GM21619 (cell line): ENCODE measurements around the gene RNF152.
"Not testable (repeated sequence)": the region's sequence is repeated elsewhere in the genome, so short reads cannot be mapped to it uniquely, and the experiment has no call there.

Experiments
- ATAC-seq: cut with Tn5 transposase; IDR thresholded peaks from one replicate; pipeline ENCODE4 v1.9.1; 2021; ENCODE audit not compliant: unreplicated experiment

RNF152 gene

DNA sequence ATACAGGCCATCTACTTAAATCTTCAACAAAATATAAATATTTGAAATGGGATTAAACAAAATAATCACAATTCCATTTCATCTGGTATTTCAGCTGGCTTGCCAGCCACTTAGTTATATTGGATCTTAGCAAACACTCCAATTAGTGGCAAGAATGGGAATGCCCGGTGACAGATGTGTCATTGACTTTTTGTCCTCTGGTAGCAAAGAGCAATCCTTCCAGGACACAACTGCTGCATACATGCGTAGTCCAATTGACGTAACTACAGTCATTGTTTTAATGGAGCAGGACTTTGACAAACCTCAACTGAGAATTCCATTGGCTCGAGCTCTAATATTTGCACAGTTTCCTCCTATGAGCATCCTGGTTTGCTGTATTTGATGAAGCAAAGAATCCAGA, 69.9 kb downstream of the RNF152 start:
- ATAC-seq: no peak

DNA sequence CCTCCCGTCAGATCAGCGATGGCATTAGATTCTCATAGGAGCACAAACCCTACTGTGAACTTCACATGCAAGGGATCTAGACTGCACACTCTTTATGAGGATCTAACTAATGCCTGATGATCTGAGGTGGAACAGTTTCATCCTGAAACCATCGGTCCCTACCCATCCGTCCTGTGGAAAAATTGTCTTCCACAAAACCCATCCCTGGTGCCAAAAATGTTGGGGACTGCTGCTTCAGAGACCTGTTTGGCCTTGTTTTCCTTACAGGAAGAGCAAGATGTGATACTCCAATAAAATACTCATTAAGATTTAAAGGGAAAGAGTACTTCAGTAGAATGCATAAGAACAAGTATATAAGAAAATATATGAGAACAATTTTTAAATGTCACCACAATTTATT, 71.1 kb downstream of the RNF152 start:
- no peak for ATAC-seq

DNA sequence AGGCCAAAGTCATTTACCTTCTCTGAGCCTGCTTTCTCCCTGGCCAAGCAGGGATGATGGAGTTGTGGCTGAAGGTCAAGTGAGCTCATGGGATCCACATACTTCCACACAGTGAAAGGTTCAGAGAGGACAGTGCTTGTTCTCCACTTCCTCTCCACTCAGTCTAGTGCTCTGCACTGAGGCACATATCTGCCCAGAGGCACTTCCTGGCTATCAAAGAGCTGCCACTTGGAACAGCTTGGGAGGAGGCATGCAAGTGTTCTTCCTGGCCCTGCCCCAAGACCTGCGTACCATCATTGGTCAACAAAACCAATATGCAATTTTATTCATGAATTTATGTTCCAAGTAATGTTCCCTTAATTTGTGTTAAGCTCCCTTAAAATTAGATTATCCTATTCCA, 71.9 kb downstream of the RNF152 start:
- ATAC-seq: no peak

DNA sequence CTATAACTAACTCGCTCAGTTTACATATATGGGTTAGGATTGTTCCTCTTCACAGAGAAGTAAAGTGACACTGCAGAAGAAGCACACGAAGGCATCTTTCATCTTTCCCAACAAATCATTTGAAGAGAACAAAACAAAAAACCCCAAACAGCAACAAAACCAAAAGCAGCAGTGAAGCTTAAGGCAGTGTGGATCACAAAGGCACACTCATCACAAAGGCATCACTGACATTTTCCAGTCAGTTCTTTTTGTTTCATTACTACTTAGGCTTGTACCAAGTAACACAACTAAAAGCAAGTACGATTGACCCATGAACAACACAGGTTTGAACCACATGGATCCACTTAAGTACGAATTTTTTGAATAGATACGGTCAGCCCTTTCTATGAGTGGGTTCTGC, 75.7 kb downstream of the RNF152 start:
- ATAC-seq: no peak

GRCh38 chr18:61815885-61816470, 76.8 kb downstream of the RNF152 start:
- ATAC-seq: no peak

GRCh38 chr18:61808286-61808685, 84.5 kb downstream of the RNF152 start:
- ATAC-seq: no peak

- no peak for ATAC-seq
Measured at GRCh38 chr18:61803393-61803792, 89.4 kb downstream of the RNF152 start.

DNA sequence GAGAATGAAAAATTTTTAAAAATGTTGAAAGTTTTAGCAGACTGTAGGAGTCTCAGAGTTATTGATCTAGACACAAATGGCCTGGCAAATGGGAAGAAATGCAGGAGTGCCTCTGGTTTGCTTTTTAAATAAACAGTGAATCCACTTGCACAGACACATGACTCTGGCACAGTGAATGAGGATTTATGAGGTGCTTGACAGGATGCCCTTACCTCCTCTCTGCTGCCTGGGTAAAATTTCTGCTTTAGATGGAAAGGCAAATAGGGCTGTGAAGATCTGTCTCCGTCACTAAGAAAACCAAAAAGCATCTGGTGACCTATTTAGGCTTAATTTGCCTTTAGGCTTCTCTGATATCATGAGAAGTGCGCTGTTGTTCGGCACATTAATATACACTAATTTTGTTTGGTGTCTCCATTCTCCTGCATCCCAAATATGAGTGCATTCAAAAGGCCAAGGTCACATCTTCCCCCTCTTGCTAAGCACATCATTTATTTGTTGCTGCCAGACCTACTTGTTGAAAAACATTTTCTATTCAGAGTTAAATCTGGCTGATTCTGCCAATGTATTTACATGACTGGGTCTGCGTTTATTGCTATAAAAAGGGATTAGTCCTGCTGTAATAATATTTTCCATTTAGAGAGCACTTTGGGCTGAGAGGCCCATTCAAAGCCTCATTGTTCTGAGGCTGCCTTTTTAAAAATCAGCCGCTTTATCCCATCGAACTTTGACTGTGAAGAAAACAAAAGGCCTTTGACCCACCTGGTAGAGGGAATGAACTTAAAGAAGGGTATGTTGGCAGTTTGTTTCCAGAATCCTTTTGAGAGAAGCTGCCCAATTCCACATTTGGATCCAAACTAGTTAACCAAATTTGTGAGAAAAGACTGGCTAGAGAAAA, 94.9 kb downstream of the RNF152 start:
- no peak for ATAC-seq

DNA sequence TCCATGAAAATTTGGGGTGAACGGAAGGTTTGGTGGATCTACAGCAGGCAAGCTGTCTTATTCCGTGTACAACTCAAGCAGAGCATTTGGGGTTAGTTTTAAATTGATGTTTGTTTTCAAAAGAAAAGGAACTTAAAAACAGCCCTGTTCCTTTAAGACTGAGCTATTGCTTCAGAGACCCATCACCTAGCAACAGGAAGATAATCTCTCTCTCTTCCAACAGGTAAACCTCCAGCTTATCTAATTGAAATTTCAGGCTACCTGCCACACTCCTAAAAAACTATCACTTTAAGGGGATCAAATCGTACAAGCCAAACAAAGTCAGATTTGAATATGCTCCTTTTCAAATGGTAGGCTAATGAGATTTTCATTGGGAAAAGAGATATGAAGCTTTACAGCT, 101.8 kb downstream of the RNF152 start:
- ATAC-seq: no peak

DNA sequence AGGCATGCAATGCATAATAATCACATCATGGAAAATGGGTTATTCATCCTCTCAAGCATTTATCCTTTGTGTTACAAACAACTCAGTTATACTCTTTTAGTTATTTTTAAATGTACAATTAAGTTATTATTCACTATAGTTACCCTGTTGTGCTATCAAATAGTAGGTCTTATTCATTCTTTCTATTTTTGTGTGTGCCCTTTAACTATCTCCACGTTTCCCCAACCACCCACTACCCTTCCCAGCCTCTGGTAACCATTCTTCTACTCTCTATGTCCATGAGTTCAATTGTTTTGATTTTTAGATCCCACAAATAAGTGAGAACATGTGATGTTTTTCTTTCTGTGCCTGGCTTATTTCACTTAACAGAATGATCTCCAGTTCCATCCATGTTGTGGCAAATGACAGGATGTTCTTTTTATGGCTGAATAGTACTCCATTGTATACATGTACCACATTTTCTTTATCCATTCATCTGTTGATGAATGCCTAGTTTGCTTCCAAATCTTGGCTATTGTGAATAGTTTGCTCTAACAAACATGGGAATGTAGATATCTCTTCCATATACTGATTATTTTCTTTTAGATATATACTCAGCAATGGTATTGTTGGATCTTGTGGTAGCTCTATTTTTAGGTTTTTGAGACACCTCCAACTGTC, 105.7 kb downstream of the RNF152 start:
- not testable (repeated sequence) for ATAC-seq

- ATAC-seq: no peak
Measured at GRCh38 chr18:61785588-61785987, 107.2 kb downstream of the RNF152 start.

GRCh38 chr18:61784834-61785233, 108.0 kb downstream of the RNF152 start:
- no peak for ATAC-seq

DNA sequence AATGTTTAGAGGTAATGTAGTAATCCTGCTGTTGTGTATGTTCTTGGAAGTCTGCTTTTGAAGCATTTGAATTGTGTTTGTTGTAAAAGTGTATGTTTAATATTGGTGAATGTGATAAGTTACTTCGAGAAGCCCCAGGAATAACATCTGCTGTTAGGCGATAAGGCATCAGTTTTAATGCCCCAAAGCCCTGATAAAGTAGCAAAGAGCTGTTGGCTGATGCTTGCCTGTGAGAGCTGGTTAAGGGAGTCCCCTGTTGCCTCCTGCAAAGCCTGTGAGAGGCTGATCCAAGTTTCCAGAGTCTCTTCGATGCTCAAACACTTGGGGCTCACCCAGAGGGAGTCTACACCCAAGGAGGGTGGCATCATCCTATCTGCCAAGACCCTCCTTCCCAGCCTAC, 110.3 kb downstream of the RNF152 start:
- no peak for ATAC-seq

DNA sequence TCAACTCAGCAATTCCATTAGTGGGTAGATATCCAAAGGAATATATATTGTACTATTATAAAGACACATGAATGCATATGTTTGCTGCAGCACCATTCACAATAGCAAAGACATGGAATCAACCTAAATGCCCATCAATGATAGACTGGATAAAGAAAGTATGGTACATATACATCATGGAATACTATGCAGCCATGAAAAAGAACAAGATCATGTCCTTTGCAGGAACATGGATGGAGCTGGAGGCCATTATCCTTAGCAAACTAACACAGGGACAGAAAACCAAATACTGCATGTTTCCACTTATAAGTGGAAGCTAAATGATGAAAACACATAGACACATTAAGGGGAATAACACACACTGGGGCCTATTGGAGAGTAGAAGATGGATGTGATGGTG, 116.6 kb downstream of the RNF152 start:
- ATAC-seq: not testable (repeated sequence)

DNA sequence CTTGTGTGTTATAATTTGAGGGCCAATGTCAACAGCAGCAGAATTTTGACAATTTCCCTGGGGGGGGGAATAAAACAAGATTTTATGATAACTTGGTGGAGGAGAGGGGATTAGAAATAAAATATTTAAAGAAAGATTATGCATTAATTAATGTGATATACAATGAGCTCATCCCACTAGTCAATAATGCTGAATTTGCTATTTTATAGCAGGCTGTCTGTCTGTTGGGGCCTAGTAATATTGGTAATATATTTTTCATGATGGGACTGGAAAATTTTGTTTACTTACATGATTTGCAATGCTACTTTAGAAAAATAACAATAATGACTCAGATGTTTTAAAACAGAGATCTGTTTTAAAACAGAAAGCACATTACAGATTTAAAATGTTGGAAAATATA, 118.0 kb downstream of the RNF152 start:
- ATAC-seq: no peak

DNA sequence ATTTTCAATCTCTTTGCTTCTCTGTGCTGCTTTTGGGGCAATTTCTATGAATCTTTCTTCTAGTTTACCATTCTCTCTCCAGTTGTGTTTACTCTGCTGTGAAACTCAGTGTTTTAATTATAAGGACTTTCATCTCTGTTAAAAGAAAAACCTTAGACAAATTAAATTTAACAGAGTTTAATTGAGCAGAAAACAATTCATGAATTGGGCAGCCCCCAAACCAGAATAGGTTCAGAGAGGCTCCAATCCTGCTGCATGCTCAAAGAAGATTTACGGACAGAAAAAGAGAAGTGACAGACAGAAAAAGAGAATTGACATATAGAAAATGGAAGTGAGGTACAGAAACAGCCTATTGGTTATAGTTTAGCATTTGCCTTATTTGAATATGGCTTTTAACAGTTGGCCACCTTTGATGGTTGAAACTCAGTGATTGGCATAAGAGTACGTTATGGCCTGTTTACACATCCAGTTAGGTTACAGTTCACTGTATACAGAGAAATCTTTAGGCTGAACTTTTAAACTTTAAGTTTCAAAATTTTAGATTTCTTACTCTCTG, 120.4 kb downstream of the RNF152 start:
- ATAC-seq: no peak

- no peak for ATAC-seq
Measured at GRCh38 chr18:61771861-61772260, 120.9 kb downstream of the RNF152 start.

- ATAC-seq: no peak
Measured at GRCh38 chr18:61770279-61770678, 122.5 kb downstream of the RNF152 start.

DNA sequence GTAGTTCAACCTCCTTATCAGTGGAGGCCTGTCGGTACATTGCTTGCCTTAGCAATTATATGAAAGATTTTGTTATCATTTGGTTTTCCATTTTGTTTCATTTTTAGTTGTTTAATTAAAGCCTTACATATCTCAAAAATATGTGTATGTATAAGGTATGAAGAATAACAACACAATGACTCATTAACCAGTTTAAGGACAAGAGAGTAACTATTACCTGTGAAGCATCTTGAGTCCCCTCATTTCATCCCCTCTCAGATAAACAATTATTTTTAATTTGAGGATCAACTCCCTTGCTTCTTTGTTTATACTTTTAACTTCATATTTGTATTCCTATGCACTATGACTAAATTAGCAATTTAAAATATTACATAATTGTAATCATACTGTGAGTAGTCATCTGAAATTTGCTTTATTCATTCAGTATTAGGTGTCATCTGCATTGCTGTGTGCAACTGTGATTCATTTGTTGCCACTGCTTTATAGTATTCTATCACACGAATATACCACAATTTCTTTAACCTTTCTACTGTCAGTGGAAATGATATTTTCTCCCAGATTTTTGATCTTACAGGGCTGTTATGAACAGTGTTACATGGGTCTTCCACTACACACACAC, 126.4 kb downstream of the RNF152 start:
- ATAC-seq: no peak

DNA sequence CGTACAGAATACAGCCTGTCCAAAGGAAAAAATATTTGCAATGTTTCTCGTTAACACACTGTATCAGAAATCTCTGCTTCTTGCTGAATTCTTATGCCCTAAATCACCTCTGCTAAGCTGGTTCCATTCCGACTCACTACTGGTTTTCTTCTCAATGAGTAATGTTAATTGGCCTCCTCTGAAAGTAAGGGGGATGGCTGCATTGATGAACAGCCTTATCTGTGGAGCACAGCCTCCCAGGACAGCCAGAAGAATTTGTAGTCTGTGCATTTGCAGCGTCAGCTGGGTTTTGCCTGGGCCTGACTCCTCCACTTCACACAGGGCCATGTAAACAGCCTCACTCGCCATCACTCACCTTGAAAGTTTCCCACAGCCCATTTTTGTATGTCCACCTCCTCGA, 127.7 kb downstream of the RNF152 start:
- no peak for ATAC-seq

- ATAC-seq: peak; percentile 74
Measured at GRCh38 chr18:61764381-61764780, 128.4 kb downstream of the RNF152 start.
